ENCODE data around the gene PON3.
"Not testable (repeated sequence)": the region's sequence is repeated elsewhere in the genome, so short reads cannot be mapped to it uniquely, and the experiment has no call there.

PON3 gene

GRCh38 chr7:95389516-95389915, 6.7 kb downstream of the PON3 start:
- H3K36me3 ChIP-seq (ENCODE audit: insufficient read depth, low read length) = no peaks in the 10 kb centered on the region
- no peaks in the 10 kb centered on the region for H4K20me1 ChIP-seq (ENCODE audit: insufficient read depth, low read length, poor library complexity, severe bottlenecking)
- H3K9ac ChIP-seq (ENCODE audit: low read depth, low read length, poor library complexity, severe bottlenecking) = no peak overlapping the region
- H3K27me3 ChIP-seq (ENCODE audit: insufficient read depth, low read length, poor library complexity, severe bottlenecking) = no peaks in the 10 kb centered on the region
- H3K4me2 ChIP-seq (ENCODE audit: low read depth, low read length, poor library complexity, severe bottlenecking) = no peak overlapping the region
- no peaks in the 10 kb centered on the region for H3F3A ChIP-seq (ENCODE audit: low read depth)
- H3K79me2 ChIP-seq (ENCODE audit: insufficient read depth, low read length) = no peaks in the 10 kb centered on the region
- TF ChIP-seq EZH2phosphoT487 (IDR thresholded peaks at IDR 0.05; ENCODE audit: borderline replicate concordance) = no peak
- TF ChIP-seq CTCF (conservative IDR thresholded peaks at IDR 0.05; ENCODE audit: low read length) = no peak
- H2AFZ ChIP-seq (ENCODE audit: low read length) = no peak overlapping the region
- no peak overlapping the region for H3K4me3 ChIP-seq (ENCODE audit: low read length, poor library complexity, severe bottlenecking)
- no peaks in the 10 kb centered on the region for H3K9me3 ChIP-seq (ENCODE audit: insufficient read depth, low read depth, low read length)
- no peaks in the 10 kb centered on the region for H3K9me2 ChIP-seq (replicated peaks; ENCODE audit: low read depth, low read length)
- no peaks in the 10 kb centered on the region for H3K4me1 ChIP-seq (ENCODE audit: insufficient read depth, low read length, poor library complexity, severe bottlenecking)

GRCh38 chr7:95379457-95379856, 16.7 kb downstream of the PON3 start:
- not testable (repeated sequence) for H3K9me2 ChIP-seq (replicated peaks; ENCODE audit: low read depth, low read length); H3F3A ChIP-seq (ENCODE audit: low read depth); H3K4me3 ChIP-seq (ENCODE audit: low read length, poor library complexity, severe bottlenecking); H3K9ac ChIP-seq (ENCODE audit: low read depth, low read length, poor library complexity, severe bottlenecking); H3K9me3 ChIP-seq (ENCODE audit: insufficient read depth, low read depth, low read length); H4K20me1 ChIP-seq (ENCODE audit: insufficient read depth, low read length, poor library complexity, severe bottlenecking); H3K36me3 ChIP-seq (ENCODE audit: insufficient read depth, low read length); H3K4me1 ChIP-seq (ENCODE audit: insufficient read depth, low read length, poor library complexity, severe bottlenecking); H3K79me2 ChIP-seq (ENCODE audit: insufficient read depth, low read length); H3K4me2 ChIP-seq (ENCODE audit: low read depth, low read length, poor library complexity, severe bottlenecking); H2AFZ ChIP-seq (ENCODE audit: low read length); H3K27me3 ChIP-seq (ENCODE audit: insufficient read depth, low read length, poor library complexity, severe bottlenecking)

- H3K4me3 ChIP-seq (ENCODE audit: low read length, poor library complexity, severe bottlenecking) = no peak overlapping the region
- no peak overlapping the region for H2AFZ ChIP-seq (ENCODE audit: low read length)
- no peaks in the 10 kb centered on the region for H3K79me2 ChIP-seq (ENCODE audit: insufficient read depth, low read length)
- H3K9ac ChIP-seq (ENCODE audit: low read depth, low read length, poor library complexity, severe bottlenecking) = no peak overlapping the region
- H3K9me3 ChIP-seq (ENCODE audit: insufficient read depth, low read depth, low read length) = no peaks in the 10 kb centered on the region; the same call in 1 of the 2 replicates
- H3K36me3 ChIP-seq (ENCODE audit: insufficient read depth, low read length) = no peaks in the 10 kb centered on the region
- no peak for TF ChIP-seq CTCF (conservative IDR thresholded peaks at IDR 0.05; ENCODE audit: low read length)
- no peak for TF ChIP-seq EZH2phosphoT487 (IDR thresholded peaks at IDR 0.05; ENCODE audit: borderline replicate concordance)
- no peaks in the 10 kb centered on the region for H3K27me3 ChIP-seq (ENCODE audit: insufficient read depth, low read length, poor library complexity, severe bottlenecking)
- H3K9me2 ChIP-seq (replicated peaks; ENCODE audit: low read depth, low read length) = no peaks in the 10 kb centered on the region
- no peaks in the 10 kb centered on the region for H3F3A ChIP-seq (ENCODE audit: low read depth)
- no peaks in the 10 kb centered on the region for H4K20me1 ChIP-seq (ENCODE audit: insufficient read depth, low read length, poor library complexity, severe bottlenecking)
- no peak overlapping the region for H3K4me2 ChIP-seq (ENCODE audit: low read depth, low read length, poor library complexity, severe bottlenecking)
- H3K4me1 ChIP-seq (ENCODE audit: insufficient read depth, low read length, poor library complexity, severe bottlenecking) = no peaks in the 10 kb centered on the region
Measured at GRCh38 chr7:95376632-95377400, 19.4 kb downstream of the PON3 start.

All from Loucy (cell line).